Mucosa of descending colon (tissue), 3 donors: ENCODE measurements around the gene LGALS12. TPM values are rescaled to one million over a fixed set of nuclear protein-coding genes. Genes with fewer than 3 reads are reported as not detected.

Source experiments
- ATAC-seq: fragments of 200-7000 bp; cut with Tn5 transposase; one replicate; pipeline ENCODE4 v1.9.1; 2020; ENCODE audit warnings: mild to moderate bottlenecking, moderate library complexity
- DNase-seq, 3 donors: peaks; one replicate each; pipeline ENCODE4 v3.0.0-alpha.2; 2020
- H3K36me3 ChIP-seq: fragments of 200-600 bp; one replicate; pipeline ENCODE4 v1.8.0; 2021; ENCODE audit warnings: low read depth, mild to moderate bottlenecking
- H3K4me1 ChIP-seq: fragments of 200-600 bp; one replicate; pipeline ENCODE4 v1.8.0; 2021; ENCODE audit warnings: low read depth, mild to moderate bottlenecking
- H3K4me3 ChIP-seq: fragments of 200-600 bp; one replicate; pipeline ENCODE4 v1.8.0; 2021; ENCODE audit warnings: mild to moderate bottlenecking
- H3K9me3 ChIP-seq: fragments of 200-600 bp; one replicate; pipeline ENCODE4 v1.8.0; 2021; ENCODE audit warnings: mild to moderate bottlenecking
- intact Hi-C, 2 donors: fragments of 100-400 bp; cut with DNase I in 1 of 2; cut with micrococcal nuclease in 1 of 2; formaldehyde crosslinking; loops; one replicate each; pipeline versions ENCODE4 v1.11.0 to v1.11.1; 2022; cut with DNase I, micrococcal nuclease
- total RNA-seq, 3 donors: library from RNA; stranded (reverse); fragmentation: NEBNext Ultra II Directional in 2 of 3; extraction: Animal tissue kit (Norgen Biotek cat#: 25700) in 2 of 3; gene quantifications; one replicate each; pipeline versions ENCODE4 v1.2.1 to v1.2.4, GENCODE V29; 2021 to 2023
- TF ChIP-seq, protein P1 (sequence below): fragments of 200-600 bp; IDR thresholded peaks from one replicate; pipeline ENCODE4 v1.8.0; 2022; ENCODE audit warnings: antibody characterized with exemption, mild to moderate bottlenecking
- donor health status: DM: no; HTN: no; CAD: no; lungs with moderate emphysema.
- donor health status: DM: no; HTN: no; CAD: no.
- donor health status: DM: no; HTN: yes; CAD: no.

Gene LGALS12
- total RNA-seq, 3 donors from 2014 or later: 0.26 to 0.32 (median 0.29) TPM

DNA sequence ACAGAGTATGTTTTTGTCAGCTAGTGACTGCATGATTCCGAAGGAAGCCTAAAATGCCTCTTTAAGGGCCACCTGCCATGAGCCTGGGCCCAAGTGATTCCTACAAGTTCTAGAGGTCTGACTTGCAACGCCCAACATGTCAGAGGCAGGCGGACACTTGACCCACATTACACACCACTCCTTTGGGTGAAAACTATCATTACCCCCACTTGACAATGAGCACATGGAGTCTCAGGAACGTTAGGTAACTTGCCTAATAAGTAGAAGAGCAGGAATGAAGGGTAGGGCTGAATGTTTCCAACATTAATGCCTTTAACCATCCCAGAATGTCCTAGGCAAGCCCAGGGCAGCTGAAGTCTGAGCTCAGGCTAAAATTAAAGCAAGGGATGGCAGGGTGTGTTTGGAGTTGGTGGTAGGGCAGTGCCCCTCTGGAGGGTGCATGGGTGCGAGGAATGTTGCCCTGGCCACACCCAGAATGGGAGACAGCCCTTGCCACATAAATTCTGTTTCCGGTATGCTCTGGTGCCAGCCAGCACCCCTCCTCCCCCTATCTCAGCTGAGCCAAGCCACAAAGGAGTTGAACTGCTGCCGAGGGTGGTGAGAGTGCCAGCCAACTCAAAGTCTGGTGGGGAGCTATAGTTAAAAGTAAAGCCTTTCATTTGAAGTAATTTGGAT lies 54.8 kb downstream of the LGALS12 start:
- Histone ChIP-seq H3K36me3 (no peaks in the 10 kb centered on the region), H3K4me3 (no peak overlapping the region), H3K4me1 (peaks cover 17% of the 10 kb centered on the region), H3K9me3 (no peaks in the 10 kb centered on the region)
- ATAC-seq: peak; percentile 23
- peak; percentile 63 to 66 (median 63) for DNase-seq
- intact Hi-C loops: loop anchor here in 1 of 2 donors (10.0 kb wide), 1 partner anchor 676 kb away; the partner anchor contains the start of gene SLC3A2
- TF ChIP-seq, protein P1, sequence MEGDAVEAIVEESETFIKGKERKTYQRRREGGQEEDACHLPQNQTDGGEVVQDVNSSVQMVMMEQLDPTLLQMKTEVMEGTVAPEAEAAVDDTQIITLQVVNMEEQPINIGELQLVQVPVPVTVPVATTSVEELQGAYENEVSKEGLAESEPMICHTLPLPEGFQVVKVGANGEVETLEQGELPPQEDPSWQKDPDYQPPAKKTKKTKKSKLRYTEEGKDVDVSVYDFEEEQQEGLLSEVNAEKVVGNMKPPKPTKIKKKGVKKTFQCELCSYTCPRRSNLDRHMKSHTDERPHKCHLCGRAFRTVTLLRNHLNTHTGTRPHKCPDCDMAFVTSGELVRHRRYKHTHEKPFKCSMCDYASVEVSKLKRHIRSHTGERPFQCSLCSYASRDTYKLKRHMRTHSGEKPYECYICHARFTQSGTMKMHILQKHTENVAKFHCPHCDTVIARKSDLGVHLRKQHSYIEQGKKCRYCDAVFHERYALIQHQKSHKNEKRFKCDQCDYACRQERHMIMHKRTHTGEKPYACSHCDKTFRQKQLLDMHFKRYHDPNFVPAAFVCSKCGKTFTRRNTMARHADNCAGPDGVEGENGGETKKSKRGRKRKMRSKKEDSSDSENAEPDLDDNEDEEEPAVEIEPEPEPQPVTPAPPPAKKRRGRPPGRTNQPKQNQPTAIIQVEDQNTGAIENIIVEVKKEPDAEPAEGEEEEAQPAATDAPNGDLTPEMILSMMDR: no peak

DNA sequence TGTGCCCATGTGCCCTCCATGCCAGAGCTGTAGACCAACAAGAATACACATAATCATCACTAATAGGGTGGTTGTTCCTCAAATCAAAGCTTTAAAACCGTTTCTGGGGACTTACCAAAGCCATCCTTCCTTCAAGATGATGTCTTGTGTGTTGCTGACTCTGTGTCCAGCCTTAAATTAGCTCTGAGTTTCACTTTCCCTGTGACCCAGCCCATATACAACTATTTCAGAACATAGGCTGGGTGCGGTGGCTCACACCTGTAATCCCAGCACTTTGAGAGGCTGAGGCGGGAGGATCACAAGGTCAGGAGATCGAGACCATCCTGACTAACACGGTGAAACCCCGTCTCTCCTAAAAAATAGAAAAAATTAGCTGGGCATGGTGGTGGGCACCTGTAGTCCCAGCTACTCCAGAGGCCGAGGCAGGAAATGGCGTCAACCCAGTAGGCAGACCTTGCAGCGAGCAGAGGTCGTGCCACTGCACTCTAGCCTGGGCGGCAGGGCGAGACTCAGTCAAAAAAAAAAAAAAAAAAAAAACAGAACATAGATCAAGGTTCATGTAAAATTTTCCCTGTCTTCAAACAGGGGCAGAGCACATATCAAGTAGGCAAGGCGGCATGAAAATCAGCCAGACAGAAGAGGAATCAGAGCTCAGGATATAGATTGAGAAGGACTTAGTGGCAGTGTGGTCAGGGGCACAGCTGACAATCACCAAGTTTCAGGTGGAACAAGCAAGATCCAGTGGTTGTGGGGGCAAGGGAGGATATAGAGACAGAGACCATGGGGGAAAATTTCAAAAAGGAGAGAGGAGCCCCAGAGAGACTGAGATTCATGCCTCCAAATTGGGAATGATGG lies 57.5 kb downstream of the LGALS12 start, which contains the start of gene PLAAT2:
TSS of gene PLAAT2 (minus strand) at position 179 of the 855 bp plus-strand sequence. CDS start at position 124, 55 bp downstream.
- H3K36me3 ChIP-seq: no peaks in the 10 kb centered on the region
- ATAC-seq (peak; percentile 7), DNase-seq (no peak)
- intact Hi-C loops: loop anchor here in 1 of 2 donors (10.0 kb wide), 1 partner anchor 679 kb away; the partner anchor contains the start of gene SLC3A2
- TF ChIP-seq, protein P1: no peak
- H3K4me3 ChIP-seq: no peak within 1 kb of the TSS
- peaks cover 31% of the 10 kb centered on the region for H3K4me1 ChIP-seq
- no peaks in the 10 kb centered on the region for H3K9me3 ChIP-seq

DNA sequence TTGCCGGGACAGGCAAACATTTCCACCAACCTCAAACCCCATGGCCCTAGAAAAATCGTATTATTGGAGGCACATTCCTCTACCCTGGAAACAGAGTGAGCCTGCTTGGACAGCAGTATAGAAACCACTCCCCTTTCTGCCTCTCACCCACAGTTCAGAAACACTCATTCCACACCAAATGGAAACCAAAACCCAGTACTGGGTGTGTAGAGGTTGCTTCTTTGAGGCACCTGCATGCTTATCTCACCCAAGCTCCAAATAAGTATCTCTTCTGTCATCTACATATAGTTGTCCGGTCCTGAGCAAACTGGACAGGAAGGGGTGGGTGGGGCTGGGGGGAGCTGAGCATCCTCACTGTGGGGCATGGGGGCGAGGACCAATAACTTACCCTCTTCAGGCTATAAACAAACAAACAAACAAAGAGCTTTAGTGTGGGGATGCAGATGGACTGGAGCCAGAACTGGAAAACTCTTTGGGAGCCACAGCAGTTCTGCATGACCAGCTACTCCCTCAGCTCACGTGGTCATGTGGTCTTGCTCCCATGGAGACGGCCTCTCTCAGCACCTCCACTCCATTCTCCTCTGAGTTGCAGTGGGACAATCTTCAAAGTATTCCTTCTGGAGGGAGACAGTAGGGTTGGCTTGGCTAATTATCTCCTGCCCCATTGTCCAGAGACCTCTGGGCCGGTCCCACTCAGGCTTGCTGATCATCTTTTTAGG lies 58.3 kb downstream of the LGALS12 start:
- intact Hi-C loops: loop anchor here in 1 of 2 donors (10.0 kb wide), 1 partner anchor 679 kb away; the partner anchor contains the start of gene SLC3A2
- Histone ChIP-seq H3K4me3 (no peak overlapping the region), H3K36me3 (no peaks in the 10 kb centered on the region), H3K4me1 (peaks cover 31% of the 10 kb centered on the region), H3K9me3 (no peaks in the 10 kb centered on the region)
- ATAC-seq (peak; percentile 26), DNase-seq (peak in 2 of 3 donors; percentile 53 to 71)
- TF ChIP-seq, protein P1: no peak

DNA sequence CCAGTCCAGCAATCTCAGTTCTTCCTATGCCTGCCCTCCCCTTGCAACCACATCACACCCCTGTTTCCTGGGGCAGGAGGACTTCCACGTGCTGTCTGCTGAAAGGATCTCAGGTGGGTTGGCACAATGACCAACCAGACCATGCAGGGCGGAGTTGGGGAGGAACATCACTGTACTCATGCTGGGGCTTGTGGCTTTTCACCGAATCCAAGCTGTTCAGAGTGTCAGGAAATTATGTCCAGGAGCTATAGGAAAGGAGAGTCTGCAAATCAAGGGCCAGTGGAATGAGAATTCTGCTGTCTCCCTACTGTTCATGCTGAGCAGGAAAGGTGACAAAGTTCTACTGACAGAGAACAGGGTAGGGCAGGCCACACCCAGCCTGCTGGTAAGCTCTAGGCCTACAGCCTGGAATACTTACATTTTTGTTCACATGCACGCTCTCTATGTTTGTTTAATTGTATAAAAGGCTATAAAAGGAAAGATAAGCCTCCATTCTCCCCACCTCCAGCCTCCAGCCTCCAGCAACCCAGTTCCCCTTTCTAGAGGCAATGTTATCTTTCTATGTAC lies 59.0 kb downstream of the LGALS12 start:
- peak; percentile 78 to 86 (median 79) for DNase-seq
- Histone ChIP-seq H3K9me3 (no peaks in the 10 kb centered on the region), H3K4me3 (no peak overlapping the region), H3K36me3 (no peaks in the 10 kb centered on the region), H3K4me1 (peaks cover 31% of the 10 kb centered on the region)
- TF ChIP-seq, protein P1: no peak
- peak; percentile 81 for ATAC-seq
- intact Hi-C loops: loop anchor here in 1 of 2 donors (10.0 kb wide), 1 partner anchor 680 kb away; the partner anchor contains the start of gene SLC3A2

Other genes starting within 250 kb of the LGALS12 start
- not detected for gene SLC22A9, start 136.3 kb upstream of the LGALS12 start, total RNA-seq
- 1 to 10 TPM in 2 of 3 donors, under 1 TPM in 1; 0.20 to 5.6 (median 1.3) TPM for gene PLAAT5, start 14.9 kb upstream of the LGALS12 start, total RNA-seq
- gene PLAAT4, start 30.7 kb downstream of the LGALS12 start, total RNA-seq: 10 to 100 TPM; 57.0 to 99.0 (median 96.7) TPM
- 100 to 1,000 TPM in 1 of 3 donors, 10 to 100 TPM in 2; 44.3 to 238 (median 62.8) TPM for gene PLAAT2, start 57.3 kb downstream of the LGALS12 start, total RNA-seq
- gene PLAAT3, start 108.3 kb downstream of the LGALS12 start, total RNA-seq: 10 to 100 TPM; 15.1 to 58.5 (median 26.7) TPM
- 10 to 100 TPM; 47.5 to 87.9 (median 61.5) TPM for gene ATL3, start 165.3 kb downstream of the LGALS12 start, total RNA-seq
- 100 to 1,000 TPM; 111 to 129 (median 115) TPM for gene RTN3, start 175.4 kb downstream of the LGALS12 start, total RNA-seq